GM21381 (cell line): ENCODE results near the gene CNN3.

ENCODE experiments used
- ATAC-seq: cut with Tn5 transposase; IDR thresholded peaks from one replicate; pipeline ENCODE4 v1.9.1; 2021; ENCODE audit warnings: mild to moderate bottlenecking, moderate library complexity; ENCODE audit not compliant: unreplicated experiment

Gene CNN3

DNA sequence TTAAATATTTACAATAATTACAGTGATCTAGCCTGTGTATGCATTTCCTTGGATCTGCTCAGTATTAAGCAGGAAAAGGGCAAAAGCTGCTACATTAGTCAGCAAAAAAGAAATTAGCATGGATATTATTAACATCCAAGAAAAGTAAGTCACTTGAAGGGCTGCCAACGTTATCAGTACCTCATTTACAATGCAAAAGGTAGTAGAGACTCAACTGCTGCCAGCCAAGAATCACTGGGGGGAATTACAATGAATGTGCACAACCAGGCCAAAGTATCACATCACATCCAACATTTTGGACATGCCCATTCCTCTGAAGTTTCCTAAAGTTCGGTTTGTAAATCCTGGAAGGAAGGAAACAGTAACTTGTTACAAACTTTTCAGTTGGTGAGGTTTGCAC lies 1.9 kb downstream of the CNN3 start:
- ATAC-seq: no peak

DNA sequence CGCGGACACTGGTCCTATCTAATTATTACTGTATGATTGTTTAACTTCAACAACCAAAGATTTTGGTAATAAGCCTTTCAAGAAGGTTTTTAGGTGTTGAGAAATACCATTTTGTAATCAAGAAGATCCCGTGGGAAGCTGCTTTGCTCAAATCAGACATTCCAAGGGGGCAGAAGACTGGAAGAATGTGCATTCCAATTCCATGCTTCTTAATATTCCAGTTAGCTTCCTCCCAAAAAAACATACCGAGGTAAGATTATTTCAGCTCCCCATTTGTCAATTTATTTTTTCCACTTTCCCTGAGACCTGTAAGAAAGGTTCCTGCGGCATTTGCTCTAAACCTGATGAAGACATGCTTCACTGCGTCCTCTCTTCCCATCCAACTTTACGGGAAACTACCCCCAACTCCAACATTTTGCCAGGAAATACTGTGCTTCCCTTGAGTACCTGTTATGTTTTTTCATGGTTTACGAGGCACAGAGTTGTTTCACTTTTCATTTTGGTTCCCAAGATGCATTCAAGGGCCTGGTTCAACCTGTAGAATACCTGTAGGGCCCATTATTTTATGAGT lies 4.1 kb downstream of the CNN3 start:
- ATAC-seq: no peak

DNA sequence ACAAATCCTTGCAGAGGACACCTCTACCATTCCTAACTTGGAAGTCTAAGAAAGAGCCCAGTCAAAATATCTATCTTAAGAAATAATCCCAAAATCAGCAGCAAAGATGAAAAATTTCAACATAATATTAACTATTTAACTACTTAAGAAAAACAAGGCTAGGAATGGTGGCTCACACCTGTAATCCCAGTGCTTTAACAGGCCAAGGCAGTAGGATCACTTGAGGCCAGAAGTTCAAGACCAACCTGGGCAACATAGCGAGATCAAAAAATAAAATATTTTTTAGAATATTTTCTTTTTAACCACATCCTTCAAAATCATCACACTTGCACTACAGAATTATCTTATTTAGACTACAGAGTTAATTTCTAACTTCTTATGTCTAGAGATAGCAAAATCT lies 4.9 kb downstream of the CNN3 start:
- no peak for ATAC-seq

DNA sequence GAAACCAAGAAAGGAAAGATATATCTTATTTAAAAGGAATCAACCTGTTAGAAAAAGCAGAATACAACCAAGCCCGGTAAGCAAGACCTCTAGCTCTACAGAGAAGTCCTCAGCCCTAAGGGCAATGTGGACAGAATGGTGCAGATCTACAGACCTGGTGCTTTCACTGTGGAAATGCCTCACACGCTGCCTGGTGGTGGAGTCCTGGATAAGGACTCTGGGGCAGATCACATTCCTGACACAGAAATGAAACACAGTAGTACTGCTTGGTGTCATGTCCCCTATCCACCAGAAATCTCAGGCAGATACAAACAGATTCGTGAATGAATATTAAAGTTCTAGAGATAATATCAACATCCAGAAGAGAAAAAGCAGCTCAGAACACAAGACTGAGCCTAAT lies 6.8 kb downstream of the CNN3 start:
- ATAC-seq: no peak

DNA sequence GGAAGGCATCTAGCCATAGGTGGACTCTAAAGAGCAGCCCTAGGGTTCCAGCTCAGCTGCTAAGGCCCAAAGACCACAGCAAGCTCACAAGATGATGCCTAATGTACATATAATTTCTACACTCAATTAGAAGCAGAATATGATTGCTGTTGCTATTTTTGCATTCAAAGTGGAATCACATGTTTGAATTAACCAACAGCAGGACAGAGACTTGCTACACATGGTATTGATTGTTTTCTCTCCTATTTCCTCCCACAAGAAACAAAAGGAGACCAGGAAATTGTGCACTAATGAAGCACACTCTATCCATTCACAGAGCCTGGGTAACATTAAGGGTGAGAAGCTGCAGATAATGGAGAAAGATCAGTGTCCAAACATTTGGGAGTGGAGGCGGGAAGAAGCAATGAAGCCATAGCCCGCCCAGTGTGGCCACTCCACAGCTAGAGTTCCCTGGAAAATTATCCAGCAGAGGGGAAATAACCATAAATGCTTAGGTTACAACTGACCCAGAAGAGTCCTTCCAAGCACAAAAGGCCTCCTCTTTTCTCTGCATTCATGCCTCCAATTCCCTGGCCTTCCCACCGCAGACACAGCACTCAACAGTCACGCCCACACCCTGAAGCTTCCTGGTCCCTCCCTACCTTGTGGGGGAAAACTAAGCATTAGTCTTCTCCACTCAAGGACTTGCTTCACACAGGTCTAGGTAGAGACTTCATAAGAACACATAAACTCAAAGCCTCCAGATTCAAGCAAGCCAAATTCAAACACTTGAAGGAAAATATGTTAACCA lies 7.5 kb downstream of the CNN3 start:
- ATAC-seq: no peak

DNA sequence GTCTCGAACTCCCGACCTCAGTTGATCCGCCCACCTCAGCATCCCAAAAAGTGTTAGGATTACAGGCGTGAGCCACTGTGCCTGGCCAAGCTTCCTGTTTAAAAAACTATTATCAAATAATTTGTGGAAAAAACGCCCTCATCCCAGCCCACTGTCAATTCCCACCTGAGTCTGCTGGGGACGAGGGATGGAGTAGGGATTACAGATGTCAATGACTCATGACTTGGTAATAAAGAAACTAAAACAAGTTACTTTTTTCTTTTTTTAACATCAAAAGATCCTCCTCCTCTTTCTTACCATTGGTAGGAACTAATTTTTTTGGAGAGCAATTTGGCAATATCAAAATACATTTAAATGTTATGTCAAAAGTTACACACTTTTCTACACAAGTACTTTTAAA lies 9.7 kb downstream of the CNN3 start:
- ATAC-seq: no peak

DNA sequence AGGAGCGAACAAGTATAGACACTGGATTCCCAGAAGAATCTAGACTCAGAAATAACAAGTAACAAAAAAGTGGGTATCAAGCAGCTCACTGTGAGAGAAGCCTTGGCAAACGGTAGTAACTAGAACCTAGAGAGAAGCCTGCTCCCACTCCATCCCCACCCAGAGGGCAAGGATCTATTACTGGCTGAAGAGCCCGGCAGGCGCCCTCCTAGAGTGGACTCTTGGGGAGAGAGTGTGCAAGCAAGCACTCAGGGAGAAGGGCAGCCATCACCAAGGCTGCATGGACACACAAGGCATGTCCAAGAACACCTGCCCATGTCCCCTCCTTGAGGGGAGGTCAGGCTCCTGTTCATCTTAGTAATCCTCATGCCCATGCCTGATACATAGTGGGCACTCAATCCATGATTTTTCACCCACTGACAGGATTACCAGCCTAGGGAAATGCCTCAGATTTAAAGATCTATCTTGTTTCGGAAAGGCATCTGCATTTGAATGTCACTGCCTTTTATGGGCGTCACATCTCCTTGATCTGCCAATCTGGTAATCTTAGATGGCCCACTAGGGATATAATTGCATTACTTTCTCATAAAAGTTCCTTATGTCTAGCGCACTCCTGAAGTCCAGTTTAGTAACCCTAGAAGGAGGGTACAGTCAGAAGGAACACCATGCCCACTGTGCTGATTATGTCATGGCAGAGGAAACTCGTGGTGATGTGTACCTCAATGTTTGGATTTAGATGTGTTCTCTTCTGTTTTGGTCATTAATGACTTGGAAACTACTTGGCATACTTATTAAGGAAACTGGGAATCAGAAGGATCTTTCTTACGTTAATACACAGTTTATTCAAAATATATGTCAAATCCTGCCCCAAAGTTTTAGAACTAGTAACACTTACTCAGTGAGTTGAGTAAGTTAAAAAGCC lies 14.4 kb downstream of the CNN3 start:
- no peak for ATAC-seq

DNA sequence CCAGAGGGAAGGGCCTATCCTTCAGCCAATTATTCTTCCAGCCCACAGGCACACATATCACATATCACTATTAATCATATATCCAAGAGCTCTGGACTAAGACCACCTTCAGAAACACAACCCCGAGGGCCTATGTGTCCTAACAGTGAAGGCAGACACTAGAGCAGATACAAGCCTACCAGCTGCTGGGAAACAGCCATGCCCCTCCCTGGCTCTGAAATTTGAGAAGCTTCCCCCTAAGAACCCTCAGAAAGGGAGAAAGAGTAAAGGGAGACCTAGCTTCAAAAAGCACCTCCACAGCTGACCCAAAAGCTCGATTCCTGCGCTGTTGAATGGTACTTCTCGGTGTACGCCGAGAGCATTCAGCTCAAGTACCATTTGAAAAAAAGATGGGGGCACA lies 17.4 kb downstream of the CNN3 start:
- no peak for ATAC-seq

DNA sequence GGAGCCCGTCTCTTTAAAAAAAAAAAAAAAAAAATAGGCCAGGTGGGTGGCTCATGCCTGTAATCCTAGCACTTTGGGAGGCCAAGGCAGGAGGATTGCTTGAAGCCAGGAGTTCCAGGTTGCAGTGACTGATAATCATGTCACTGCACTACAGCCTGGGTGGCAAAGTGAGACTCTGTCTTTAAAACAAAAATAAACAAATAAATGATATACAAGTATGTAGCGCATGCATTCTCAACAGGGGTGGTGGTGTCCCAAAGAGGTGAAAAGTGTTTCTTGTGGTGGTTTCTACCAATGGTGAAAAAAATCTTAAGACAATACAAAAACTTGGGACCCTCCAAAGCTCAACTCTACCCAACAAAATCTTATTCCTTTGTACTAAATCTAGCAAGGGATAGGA lies 17.9 kb downstream of the CNN3 start:
- no peak for ATAC-seq

DNA sequence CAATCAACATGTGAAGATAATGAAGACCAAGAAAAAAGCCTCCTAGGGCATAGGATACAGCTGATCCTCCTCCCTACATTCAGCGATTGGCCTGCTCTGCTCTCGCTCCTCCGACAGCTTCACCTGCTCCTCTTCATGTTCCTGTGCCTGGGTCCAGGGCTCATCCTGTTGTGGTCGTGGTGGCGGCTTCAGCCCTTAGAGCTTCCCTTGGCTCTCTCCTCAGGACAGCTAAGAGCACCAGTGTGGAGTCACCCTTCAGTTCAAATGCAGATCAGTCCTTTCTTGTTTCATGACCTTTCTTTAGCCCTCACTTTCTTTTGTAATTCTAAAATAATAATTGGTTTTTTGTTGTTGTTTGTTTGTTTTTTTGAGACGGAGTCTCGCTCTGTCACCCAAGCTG lies 18.7 kb downstream of the CNN3 start:
- no peak for ATAC-seq

DNA sequence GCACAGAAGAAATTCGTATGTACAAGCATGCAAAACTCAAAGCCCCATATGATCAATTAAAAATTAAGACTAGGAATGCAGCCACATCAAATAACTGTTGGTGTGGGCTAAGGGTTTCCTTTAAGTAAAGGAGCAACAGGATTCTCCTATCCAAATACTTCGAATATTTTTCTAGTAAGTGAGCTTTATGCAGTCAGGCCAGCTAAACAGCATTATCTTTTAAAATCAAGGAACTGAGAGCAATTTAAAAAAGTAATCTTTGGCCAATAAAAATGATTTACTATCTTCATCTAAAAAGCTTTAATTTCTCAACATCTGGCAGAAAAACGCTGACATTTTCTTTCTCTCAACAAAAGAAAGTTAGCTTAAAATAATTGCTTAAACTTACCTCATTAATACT lies 19.8 kb downstream of the CNN3 start:
- no peak for ATAC-seq

DNA sequence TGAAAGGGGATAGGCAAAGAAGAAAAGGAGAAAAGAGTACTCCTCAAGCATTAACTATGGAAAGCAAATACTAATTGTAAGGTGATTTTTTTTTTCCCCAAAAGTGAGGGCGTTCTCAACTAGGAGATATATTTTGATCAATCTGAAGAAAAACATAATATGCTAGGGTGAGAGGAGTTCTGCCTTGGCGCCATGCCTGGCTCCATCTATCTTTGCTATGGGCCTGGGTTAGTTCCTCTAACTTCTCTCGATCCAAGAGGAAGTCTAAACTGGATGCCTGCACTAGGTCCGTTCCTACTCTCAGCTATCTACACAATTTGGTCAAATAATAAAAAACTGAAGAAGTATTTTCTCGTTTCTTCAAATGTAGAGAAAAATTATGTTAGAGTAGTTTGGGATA lies 20.5 kb downstream of the CNN3 start:
- ATAC-seq: no peak

DNA sequence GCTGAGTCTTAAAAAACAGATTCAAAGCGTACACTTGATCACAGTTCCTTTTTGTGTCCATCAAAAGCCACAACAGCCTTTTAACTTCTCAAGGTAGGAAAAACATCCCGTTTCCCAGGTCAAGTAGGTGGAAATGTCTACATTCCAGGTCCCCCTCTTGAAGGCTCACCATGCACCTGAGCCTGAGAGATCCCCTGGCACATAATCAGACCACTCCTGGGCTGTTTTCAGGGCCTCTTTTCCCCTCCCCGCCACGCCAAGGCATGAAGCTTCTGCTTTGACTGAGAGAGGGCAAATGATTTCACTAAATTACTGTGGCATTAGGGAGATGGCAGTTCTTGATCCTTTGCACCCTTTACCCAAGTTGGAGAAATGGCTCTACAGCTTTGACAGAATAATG lies 21.7 kb downstream of the CNN3 start:
- no peak for ATAC-seq

DNA sequence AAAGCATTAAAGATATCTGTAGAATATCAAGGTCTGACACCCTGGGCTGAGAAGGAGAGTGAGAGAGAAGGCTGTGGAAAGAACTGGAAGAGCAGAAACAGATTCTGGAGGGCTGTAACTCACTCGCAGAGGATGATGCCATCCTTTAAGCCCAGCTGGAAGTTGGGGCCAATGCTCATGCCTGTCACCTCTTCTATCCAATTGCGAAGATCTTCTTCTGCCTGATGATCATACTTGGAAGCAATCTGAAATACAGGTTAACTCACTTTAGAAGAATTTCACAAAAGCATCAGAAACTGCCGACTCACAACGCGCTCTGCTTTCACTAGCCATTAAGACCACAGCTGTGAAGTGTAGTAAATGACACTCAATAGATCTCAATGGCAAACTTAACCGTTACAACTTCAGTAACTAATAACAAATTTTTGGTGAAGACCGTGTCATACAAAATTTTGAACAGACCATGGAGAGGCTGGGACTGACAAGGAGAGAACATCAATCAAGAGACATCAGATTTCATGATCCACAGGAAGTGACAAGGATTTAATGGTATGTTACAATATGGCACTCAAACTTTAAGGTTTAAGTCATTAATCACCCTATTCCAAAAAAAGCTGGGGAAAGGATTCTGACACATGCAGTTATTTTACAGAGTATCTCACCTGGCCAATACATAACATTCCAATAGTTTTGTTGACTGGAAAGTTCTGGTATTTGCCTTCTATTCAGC lies 23.5 kb downstream of the CNN3 start:
- no peak for ATAC-seq

DNA sequence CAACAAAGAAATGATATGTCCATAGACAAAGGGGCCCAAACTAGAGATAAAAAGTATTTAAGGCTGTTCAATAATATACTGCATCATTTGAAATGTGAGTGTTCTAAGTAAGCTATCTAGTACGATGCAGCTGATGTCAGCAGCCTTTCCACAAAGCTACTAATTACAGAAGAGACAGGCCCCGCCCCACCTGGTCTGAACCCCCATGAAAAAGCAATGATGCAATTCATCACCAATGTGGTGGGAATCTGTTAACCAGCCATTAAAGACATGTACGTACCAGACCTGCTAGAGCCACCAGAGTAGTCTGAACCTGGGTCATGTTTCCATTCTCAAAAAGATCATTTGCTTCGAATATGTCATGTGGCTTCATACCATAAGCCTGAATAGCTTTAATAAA lies 25.1 kb downstream of the CNN3 start:
- no peak for ATAC-seq

DNA sequence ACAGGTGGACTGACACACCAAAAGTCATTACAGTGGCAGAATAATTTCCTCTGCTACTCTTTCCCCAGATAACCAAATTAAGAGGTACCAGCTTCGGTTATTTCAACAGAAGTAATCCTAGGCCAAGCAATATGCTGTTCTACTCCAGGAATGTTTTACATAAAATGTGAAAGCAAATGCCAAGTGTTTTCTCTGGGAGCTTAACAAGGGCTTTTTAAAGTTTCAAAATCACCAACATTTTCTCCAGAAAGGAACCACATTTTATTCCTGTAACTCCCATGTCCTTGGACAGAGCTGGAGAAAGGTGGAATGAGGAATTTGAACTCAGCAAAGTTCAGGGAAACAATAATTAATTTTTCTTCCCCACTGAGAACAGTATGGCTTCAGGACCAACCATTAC lies 27.2 kb downstream of the CNN3 start:
- ATAC-seq: no peak

DNA sequence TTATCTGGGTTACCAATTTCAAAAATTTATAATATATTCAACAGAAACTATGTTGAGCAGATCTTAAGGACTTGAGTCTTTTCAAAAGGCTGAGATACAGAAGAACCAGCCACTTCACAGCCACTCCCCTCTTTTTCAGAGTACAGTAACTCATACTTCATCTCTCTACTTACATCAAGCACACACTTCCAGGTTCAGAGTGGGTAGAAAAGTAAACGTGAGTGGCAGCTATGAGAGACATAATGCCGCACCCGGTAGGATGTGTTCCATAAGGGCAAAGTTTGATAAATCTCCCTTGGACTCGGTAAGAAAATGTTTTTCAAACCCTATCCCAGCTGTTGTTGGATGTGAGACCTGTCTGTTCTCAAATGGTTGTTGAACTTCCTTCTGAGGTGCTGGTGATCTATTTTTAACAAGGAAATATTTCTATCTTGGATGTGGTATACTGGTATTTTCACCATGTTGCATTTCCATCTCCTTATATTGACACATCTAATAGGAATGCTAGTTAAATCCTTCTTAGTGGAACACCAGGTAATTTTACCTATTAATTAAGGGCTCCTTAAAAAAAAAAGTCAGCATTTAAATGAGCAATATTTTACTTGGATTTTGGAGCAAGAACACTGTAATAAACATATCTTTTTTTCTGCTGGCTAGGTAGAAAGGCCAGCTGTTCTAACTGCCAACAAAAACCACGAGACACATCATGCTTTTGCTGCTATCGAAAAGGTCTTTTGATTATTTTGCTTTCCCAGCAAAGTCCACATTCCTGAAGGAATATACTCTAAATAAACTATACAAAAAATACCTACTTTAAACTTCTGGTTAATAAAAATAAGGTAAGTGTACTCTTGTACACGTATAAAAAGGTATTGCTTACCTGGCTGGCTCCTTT lies 28.2 kb downstream of the CNN3 start:
- ATAC-seq: no peak

DNA sequence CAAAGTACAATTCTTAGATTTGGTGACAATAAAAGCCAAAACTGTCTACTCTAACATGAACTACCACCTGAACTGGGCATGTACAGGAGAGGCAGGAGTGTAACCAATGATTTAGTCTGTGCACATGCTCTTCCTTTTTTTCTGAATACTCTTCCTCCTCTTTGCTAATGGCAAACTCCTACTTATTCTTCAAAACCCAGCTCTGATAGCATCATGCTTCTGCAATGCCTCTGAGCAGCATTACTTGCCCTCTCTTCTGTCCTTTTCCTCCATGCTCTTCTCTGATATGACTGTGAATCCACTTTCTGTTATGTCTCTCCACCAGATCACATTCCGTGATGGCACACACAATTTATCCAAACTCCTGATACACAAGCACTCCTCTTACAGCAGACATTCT lies 31.4 kb downstream of the CNN3 start:
- ATAC-seq: no peak

DNA sequence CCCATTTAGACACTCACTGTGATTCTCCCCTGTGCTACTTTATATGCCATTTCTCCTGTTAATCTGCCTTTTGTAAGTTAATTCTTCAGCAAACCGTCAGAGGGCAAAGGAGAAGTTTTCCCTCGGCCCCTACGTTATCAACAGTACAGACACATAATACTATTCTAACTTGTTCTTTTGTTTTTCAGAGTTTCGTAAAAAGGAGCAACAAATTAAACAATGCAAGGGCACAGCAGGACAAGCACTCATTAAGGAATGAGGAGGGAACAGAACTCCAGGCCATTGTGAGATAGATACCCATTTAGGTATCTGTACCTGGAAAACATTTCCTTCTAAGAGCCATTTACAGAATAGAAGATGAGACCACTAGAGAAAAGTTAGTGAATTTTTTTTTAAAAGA lies 32.3 kb downstream of the CNN3 start:
- no peak for ATAC-seq

DNA sequence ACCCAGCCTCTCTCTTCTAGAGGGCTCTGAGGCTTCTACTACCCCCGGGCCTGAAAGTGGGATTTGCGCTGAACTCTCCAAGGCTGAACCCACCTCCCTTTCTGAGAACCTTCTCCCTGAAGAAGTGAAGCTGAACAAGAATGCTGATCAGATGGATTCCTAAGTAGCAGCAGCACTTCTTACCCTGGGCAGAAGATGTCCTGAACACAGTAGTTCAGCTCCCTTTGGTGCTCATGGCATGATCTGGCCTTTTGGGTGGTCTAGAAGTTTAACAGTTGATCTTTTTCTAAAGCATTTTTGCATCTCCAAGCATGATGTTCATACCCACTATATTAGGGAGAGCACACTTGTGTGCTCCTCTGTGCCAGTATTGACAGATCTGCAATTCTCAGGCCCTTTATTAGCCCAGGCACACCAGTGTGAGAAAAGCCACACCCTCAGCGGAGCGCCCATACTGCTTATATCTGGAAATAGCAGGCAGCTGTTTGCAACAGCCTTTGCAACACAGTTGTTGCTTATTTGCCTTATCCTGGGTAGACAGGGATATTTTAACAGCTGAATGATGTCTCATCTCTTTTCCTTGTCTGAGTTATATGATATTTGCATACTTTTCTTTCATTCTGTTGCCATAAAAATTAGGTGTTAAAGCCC lies 34.2 kb downstream of the CNN3 start:
- no peak for ATAC-seq
